Vagina (tissue), 2 donors: ENCODE results near the gene DNTT.

Experiments
- POLR2A ChIP-seq, 2 donors: fragments of 450-650 bp; IDR thresholded peaks; one replicate each; pipeline ENCODE4 v1.6.1; 2017; ENCODE audit warnings: antibody characterized with exemption in 2 of 2, mild to moderate bottlenecking in 2 of 2, moderate library complexity in 2 of 2
- POLR2AphosphoS5 ChIP-seq, 2 donors: sonication (generic); formaldehyde crosslinking; IDR thresholded peaks; one replicate each; pipeline ENCODE4 v1.9.0; 2017; ENCODE audit warnings: antibody characterized with exemption in 2 of 2, mild to moderate bottlenecking in 2 of 2, low read depth in 1 of 2; ENCODE audit not compliant: insufficient read depth in 1 of 2
- TF ChIP-seq, protein P1 (sequence below), 3 experiments: fragments of 450-650 bp in 2 of 3; fragments of 200-600 bp in 1 of 3; sonication (generic) in 1 of 3; IDR thresholded peaks; one replicate each; pipeline ENCODE4 v1.5.1; 2017 to 2019; ENCODE audit warnings: antibody characterized with exemption in 3 of 3, mild to moderate bottlenecking in 2 of 3, moderate library complexity in 2 of 3

DNA sequence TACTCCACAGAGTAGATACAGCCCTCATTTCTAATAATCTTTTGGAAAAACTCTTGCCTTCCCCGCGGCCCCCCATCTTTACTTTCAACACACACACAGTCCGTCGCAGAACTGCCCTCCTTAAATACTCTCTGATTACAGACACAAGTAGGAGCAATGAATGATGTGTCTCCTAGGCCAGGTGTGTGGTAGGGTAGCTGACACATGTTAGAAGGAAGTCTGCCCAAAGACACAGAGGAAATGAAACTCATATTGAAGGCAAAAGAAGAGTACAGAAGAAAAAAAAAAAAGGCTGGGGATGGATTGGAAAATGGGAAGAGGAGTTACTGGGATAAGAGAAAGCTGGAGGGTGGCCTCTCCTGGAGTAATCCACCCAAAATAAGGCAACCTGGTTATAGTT, 39.9 kb downstream of the DNTT start:
- TF ChIP-seq POLR2A (IDR thresholded peaks at IDR 0.05), result no peak
- TF ChIP-seq, protein P1, sequence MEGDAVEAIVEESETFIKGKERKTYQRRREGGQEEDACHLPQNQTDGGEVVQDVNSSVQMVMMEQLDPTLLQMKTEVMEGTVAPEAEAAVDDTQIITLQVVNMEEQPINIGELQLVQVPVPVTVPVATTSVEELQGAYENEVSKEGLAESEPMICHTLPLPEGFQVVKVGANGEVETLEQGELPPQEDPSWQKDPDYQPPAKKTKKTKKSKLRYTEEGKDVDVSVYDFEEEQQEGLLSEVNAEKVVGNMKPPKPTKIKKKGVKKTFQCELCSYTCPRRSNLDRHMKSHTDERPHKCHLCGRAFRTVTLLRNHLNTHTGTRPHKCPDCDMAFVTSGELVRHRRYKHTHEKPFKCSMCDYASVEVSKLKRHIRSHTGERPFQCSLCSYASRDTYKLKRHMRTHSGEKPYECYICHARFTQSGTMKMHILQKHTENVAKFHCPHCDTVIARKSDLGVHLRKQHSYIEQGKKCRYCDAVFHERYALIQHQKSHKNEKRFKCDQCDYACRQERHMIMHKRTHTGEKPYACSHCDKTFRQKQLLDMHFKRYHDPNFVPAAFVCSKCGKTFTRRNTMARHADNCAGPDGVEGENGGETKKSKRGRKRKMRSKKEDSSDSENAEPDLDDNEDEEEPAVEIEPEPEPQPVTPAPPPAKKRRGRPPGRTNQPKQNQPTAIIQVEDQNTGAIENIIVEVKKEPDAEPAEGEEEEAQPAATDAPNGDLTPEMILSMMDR (IDR thresholded peaks at IDR 0.05), result no peak
- TF ChIP-seq POLR2AphosphoS5 (IDR thresholded peaks at IDR 0.05; ENCODE audit: insufficient read depth in 1 of 2, low read depth in 1 of 2), result no peak
